ENCODE results near the gene ATG13. TPM values are rescaled to one million over a fixed set of nuclear protein-coding genes. Genes with fewer than 3 reads are reported as not detected.

The ATG13 gene
- total and polyA plus RNA-seq, 2 of the 4 experiments (the other 2 are of a cell fraction), result 43.0 to 49.7 TPM

GRCh38 chr11:46604796-46605195, 12.6 kb upstream of the ATG13 start:
- no peak overlapping the region for H2BK20ac ChIP-seq (ENCODE audit: low read depth, low read length)
- H2BK120ac ChIP-seq (ENCODE audit: low read depth, low read length), result no peak overlapping the region
- no peak overlapping the region for H3K27ac ChIP-seq (ENCODE audit: insufficient read depth, low read length)
- intact Hi-C loops (cut with micrococcal nuclease) (no loop called here), dilution Hi-C loops (cut with HindIII; ENCODE audit: low sequenced_read_pairs, unreplicated experiment) (no loop called here), in situ Hi-C loops (cut with MboI; ENCODE audit: low sequenced_read_pairs) (no loop called here)
- no peak for TF ChIP-seq MAZ (IDR thresholded peaks at IDR 0.05; ENCODE audit: borderline replicate concordance, low read depth, low read length)
- no peak overlapping the region for H2BK5ac ChIP-seq (ENCODE audit: low read depth, low read length, poor library complexity, severe bottlenecking)
- H3K23ac ChIP-seq (ENCODE audit: low read depth, low read length), result no peak overlapping the region
- H2BK15ac ChIP-seq (ENCODE audit: low read depth, low read length), result no peak overlapping the region
- DNase-seq (no peak), ATAC-seq (ENCODE audit: low read depth) (no peak)
- BruUV-seq (replicated peaks), result no TSS peak
- H2AK5ac ChIP-seq (ENCODE audit: low read depth, low read length), result no peak overlapping the region
- ChIA-PET CTCF (no interaction called here), POLR2A (ENCODE audit: unreplicated experiment) (no interaction called here)
- no peak overlapping the region for H3K56ac ChIP-seq (ENCODE audit: extremely low read depth, insufficient read depth, low read length)
- no peak overlapping the region for H3K9ac ChIP-seq (ENCODE audit: low read depth, low read length)
- H3K4me2 ChIP-seq (ENCODE audit: low read depth, low read length), result no peak overlapping the region
- H3K9me1 ChIP-seq (ENCODE audit: insufficient read depth, low read length), result 0 out of 2 replicates have a peak, but pooled peaks cover 3% of the 10 kb centered on the region
- H2AK9ac ChIP-seq (replicated peaks; ENCODE audit: low read depth, low read length, poor library complexity), result no peak overlapping the region
- H3K9me3 ChIP-seq (ENCODE audit: control insufficient read depth, insufficient read depth, low read length), result no peaks in the 10 kb centered on the region
- no peak overlapping the region for H4K8ac ChIP-seq (ENCODE audit: low read depth in 2 of 2, low read length in 2 of 2)
- H3K4me3 ChIP-seq (ENCODE audit: insufficient read depth, low read depth, low read length), result no peak overlapping the region
- no peak overlapping the region for H4K91ac ChIP-seq (ENCODE audit: insufficient read depth, low read depth, low read length)
- H4K20me1 ChIP-seq (ENCODE audit: insufficient read depth, low read length), result no peaks in the 10 kb centered on the region
- H3K14ac ChIP-seq (replicated peaks; ENCODE audit: low read depth, low read length), result no peak overlapping the region
- peaks cover 0 to 3% of the 10 kb centered on the region in 2 experiments; a peak in 1 of 4 replicates for H3K79me1 ChIP-seq (ENCODE audit: low read depth in 1 of 2, low read length in 2 of 2)
- WGBS, 2 experiments (ENCODE audit: extremely low coverage in 2 of 2, insufficient read length in 1 of 2), result no CpG with 5 or more reads among the region's 1 CpG
- no peak overlapping the region for H2AFZ ChIP-seq (replicated peaks; ENCODE audit: low read length, poor library complexity)
- no peaks in the 10 kb centered on the region for H3K27me3 ChIP-seq (ENCODE audit: control insufficient read depth, insufficient read depth, low read length)
- H3K18ac ChIP-seq (ENCODE audit: low read depth, low read length), result no peak overlapping the region
- 0 out of 2 replicates have a peak, but pooled peaks cover 1% of the 10 kb centered on the region for H3K4me1 ChIP-seq (ENCODE audit: control insufficient read depth, insufficient read depth, low read length)
- no peak overlapping the region for H4K5ac ChIP-seq (ENCODE audit: low read depth, low read length)
- 0 out of 2 replicates have a peak, but pooled peaks cover 4% of the 10 kb centered on the region for H3K36me3 ChIP-seq (ENCODE audit: control insufficient read depth, insufficient read depth, low read length)
- H3K4ac ChIP-seq (ENCODE audit: low read depth, low read length), result no peak overlapping the region

Data from IMR-90 (cell line).